Calu3 (cell line): ENCODE measurements around the gene SCRT2. TPM values are rescaled to one million over a fixed set of nuclear protein-coding genes. Genes with fewer than 3 reads are reported as not detected.

Experiments used
- BruUV-seq: library from RNA; stranded (reverse); fragments of 400-500 nt; replicated peaks from 2 replicates; lab custom pipeline; 2021; lab: Mats Ljungman, UMichigan
- CTCF ChIA-PET: fragments of 300-600 bp; sonication (Branson Sonifier 250); formaldehyde crosslinking; loops from one replicate; lab custom pipeline; 2022; ENCODE audit warnings: antibody characterized with exemption; lab: Charles Lee
- DNase-seq: peaks from one replicate; pipeline ENCODE4 v3.0.0; 2022
- H3K27ac Mint-ChIP-seq: one replicate; pipeline ENCODE4 v1.8.0; 2022; ENCODE audit warnings: mixed read lengths; ENCODE audit not compliant: unreplicated experiment
- H3K27me3 Mint-ChIP-seq: one replicate; pipeline ENCODE4 v1.8.0; 2022; ENCODE audit warnings: mixed read lengths; ENCODE audit not compliant: unreplicated experiment
- H3K36me3 Mint-ChIP-seq: one replicate; pipeline ENCODE4 v1.8.0; 2022; ENCODE audit warnings: mild to moderate bottlenecking, moderate library complexity, mixed read lengths; ENCODE audit not compliant: insufficient read depth, unreplicated experiment
- H3K4me1 Mint-ChIP-seq: one replicate; pipeline ENCODE4 v1.8.0; 2022; ENCODE audit warnings: mild to moderate bottlenecking, low read depth, mixed read lengths; ENCODE audit not compliant: unreplicated experiment
- H3K4me3 Mint-ChIP-seq: one replicate; pipeline ENCODE4 v1.8.0; 2022; ENCODE audit warnings: mild to moderate bottlenecking, low read depth, moderate library complexity, mixed read lengths; ENCODE audit not compliant: unreplicated experiment
- H3K9me3 Mint-ChIP-seq: one replicate; pipeline ENCODE4 v1.8.0; 2022; ENCODE audit warnings: low read depth, mixed read lengths; ENCODE audit not compliant: unreplicated experiment
- intact Hi-C: fragments of 100-400 bp; cut with micrococcal nuclease; formaldehyde crosslinking; loops from one replicate; pipeline ENCODE4 v1.10.0; 2022; ENCODE audit not compliant: unreplicated experiment
- total RNA-seq: library from RNA; stranded (reverse); gene quantifications from 2 replicates; pipeline ENCODE4 v1.2.3, GENCODE V29; 2022
- TF ChIP-seq, protein P1 (sequence below): fragments of 200-600 bp; IDR thresholded peaks from one replicate; pipeline ENCODE4 v1.8.0; 2022; ENCODE audit warnings: antibody characterized with exemption; ENCODE audit not compliant: unreplicated experiment

Gene SCRT2
- total RNA-seq, 1 experiment from 2014 or later: not detected

DNA sequence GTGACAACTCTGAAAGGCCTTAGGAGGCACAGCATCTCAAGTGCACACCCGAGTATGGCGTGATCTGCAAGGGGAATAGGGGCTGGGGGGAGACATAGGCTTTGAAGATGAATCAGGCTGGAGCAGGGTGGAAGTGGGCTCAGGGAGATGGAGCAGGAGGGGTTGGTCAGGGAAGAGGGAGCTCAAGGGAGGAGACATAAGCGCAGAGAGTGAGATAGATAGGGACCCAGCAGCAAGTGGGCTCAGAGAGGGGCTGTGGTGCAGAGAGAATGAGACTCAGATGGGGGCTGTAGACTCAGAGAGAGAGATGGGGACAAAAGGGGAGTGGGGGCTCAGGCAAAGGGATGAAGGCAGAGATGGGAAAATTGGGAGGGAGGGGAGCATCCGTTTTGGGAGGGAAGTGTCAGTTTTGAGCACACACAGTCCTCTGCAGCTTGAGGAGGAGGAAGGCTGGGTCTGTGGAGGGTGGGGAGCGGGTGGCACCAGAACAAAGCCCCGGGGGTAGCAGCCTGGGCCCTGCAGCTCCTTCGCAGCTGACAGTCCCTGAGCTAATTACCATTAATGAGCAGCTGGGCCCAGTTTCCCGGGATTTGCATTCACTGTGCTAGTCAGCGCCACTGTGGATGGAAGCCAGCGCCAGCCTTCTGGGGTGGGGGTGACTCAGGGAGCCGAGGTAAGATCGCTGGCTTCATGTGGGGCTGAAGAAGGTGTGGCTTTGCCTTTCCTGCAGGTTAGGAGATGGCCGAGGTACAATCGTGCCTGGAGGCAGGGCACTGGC, 41.3 kb downstream of the SCRT2 start:
- no peaks in the 10 kb centered on the region for H3K4me1 Mint-ChIP-seq

DNA sequence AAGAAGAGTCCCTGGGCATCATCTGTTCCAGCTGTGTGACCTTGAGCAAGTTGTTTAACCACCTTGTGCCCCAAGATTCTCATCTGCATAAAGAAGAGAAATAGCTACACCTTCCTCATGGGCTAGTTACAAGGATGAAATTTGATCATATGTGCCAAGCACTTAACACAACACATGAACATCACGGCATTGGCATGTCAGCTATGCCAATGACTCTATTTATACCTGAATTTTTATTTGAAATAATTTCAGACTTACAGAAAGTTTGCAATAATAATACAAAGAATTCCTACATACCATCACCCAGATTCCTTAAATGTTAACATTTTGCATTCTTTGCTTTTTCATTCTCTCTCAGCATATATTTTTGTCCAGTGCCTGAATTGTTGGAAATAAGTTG, 44.5 kb downstream of the SCRT2 start:
- CTCF ChIA-PET: no interaction called here

More for the DNA sequence above, 41.3 kb downstream of the SCRT2 start:
- H3K36me3 Mint-ChIP-seq: no peaks in the 10 kb centered on the region
- no peak overlapping the region for H3K4me3 Mint-ChIP-seq
- DNase-seq: no peak
- CTCF ChIA-PET: interaction anchor here (0.6 kb wide), 1 partner anchor 313 kb away, joined by 4 read pairs; no protein-coding TSS in a partner anchor
- no TSS peak for BruUV-seq
- peaks cover 61% of the 10 kb centered on the region for H3K27me3 Mint-ChIP-seq
- no peaks in the 10 kb centered on the region for H3K9me3 Mint-ChIP-seq
- intact Hi-C loops: no loop called here
- TF ChIP-seq, protein P1, sequence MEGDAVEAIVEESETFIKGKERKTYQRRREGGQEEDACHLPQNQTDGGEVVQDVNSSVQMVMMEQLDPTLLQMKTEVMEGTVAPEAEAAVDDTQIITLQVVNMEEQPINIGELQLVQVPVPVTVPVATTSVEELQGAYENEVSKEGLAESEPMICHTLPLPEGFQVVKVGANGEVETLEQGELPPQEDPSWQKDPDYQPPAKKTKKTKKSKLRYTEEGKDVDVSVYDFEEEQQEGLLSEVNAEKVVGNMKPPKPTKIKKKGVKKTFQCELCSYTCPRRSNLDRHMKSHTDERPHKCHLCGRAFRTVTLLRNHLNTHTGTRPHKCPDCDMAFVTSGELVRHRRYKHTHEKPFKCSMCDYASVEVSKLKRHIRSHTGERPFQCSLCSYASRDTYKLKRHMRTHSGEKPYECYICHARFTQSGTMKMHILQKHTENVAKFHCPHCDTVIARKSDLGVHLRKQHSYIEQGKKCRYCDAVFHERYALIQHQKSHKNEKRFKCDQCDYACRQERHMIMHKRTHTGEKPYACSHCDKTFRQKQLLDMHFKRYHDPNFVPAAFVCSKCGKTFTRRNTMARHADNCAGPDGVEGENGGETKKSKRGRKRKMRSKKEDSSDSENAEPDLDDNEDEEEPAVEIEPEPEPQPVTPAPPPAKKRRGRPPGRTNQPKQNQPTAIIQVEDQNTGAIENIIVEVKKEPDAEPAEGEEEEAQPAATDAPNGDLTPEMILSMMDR: no peak
- H3K27ac Mint-ChIP-seq: no peak overlapping the region

DNA sequence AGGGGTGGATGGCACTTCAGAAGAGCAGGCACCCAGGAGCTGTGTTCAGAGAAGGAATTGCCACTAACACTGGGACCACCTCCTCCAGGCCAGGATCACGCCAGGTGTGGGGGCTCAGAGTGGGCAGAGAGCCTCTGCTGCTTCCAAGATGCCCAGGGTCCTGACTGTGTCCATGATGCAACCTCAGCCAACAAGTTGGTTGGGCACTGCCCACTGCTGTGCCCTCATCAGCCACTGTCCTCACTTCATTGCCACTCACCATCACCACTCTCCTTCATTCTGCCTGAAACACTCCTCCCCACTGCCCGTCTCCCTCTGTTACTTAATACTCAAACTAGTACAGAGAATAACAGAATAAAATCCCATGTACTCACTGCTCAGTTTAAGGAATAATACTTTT, 49.0 kb downstream of the SCRT2 start:
- intact Hi-C loops: no loop called here
- H3K9me3 Mint-ChIP-seq: no peaks in the 10 kb centered on the region
- DNase-seq: no peak
- CTCF ChIA-PET: no interaction called here
- TF ChIP-seq, protein P1: no peak
- H3K4me3 Mint-ChIP-seq: no peak overlapping the region
- peaks cover 75% of the 10 kb centered on the region for H3K27me3 Mint-ChIP-seq
- H3K27ac Mint-ChIP-seq: no peak overlapping the region
- no peaks in the 10 kb centered on the region for H3K4me1 Mint-ChIP-seq
- no peaks in the 10 kb centered on the region for H3K36me3 Mint-ChIP-seq
- no TSS peak for BruUV-seq

More for the DNA sequence above, 44.5 kb downstream of the SCRT2 start:
- no TSS peak for BruUV-seq
- Mint-ChIP-seq H3K4me1 (no peaks in the 10 kb centered on the region), H3K9me3 (no peaks in the 10 kb centered on the region), H3K27me3 (peaks cover 70% of the 10 kb centered on the region), H3K4me3 (no peak overlapping the region), H3K27ac (no peak overlapping the region), H3K36me3 (no peaks in the 10 kb centered on the region)
- TF ChIP-seq, protein P1: no peak
- intact Hi-C loops: no loop called here
- DNase-seq: no peak

DNA sequence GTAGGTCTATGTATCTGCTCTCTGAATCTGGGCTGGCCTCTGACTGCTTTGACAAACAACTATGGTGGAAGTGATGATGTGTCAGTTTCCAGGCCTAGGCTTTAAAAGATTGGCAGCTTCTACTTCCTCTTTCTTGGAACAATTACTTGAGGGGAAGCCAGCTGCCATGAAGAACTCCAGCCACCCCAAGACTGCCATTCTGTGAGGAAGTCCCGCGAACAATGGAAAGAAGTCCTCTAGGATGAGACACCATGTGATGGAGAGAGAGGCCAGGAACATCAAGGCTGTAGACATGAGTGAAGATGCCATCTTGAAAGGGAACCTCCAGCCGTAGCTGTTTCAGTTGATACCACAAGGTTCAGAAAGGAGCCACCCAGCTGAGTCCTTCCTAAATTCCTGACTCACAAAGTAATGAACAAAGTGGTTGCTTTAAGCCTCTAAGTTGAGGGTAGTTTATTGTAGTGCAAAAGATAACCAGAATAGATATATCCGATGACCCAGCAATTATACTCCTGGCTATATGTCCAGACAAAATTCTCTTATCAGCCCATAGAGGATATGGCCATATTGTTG, 50.2 kb downstream of the SCRT2 start:
- no TSS peak for BruUV-seq

More for the DNA sequence above, 50.2 kb downstream of the SCRT2 start:
- DNase-seq: no peak
- no peak overlapping the region for H3K4me3 Mint-ChIP-seq
- H3K36me3 Mint-ChIP-seq: no peaks in the 10 kb centered on the region
- no peak overlapping the region for H3K27ac Mint-ChIP-seq
- intact Hi-C loops: no loop called here
- no peaks in the 10 kb centered on the region for H3K4me1 Mint-ChIP-seq
- H3K27me3 Mint-ChIP-seq: peaks cover 84% of the 10 kb centered on the region
- CTCF ChIA-PET: no interaction called here
- H3K9me3 Mint-ChIP-seq: no peaks in the 10 kb centered on the region
- TF ChIP-seq, protein P1: no peak
